Mesendoderm (in vitro differentiated cells): ENCODE data around the gene IFNA13.
A peak's percentile ranks its signal among the peaks of the same experiment; 100 is the strongest.

Experiments used
- DNase-seq: peaks from one replicate; pipeline ENCODE4 v3.0.0; 2013
- H2AK5ac ChIP-seq: 2 replicates; pipeline ENCODE4 v1.6.1; 2013; ENCODE audit warnings: low read length, inconsistent platforms
- H2BK120ac ChIP-seq: 2 replicates; pipeline ENCODE4 v1.6.1; 2013; ENCODE audit warnings: low read depth, mild to moderate bottlenecking, low read length, moderate library complexity, mixed read lengths
- H2BK15ac ChIP-seq: replicated peaks from 2 replicates; pipeline ENCODE4 v1.6.1; 2013; ENCODE audit warnings: low read depth, mild to moderate bottlenecking, moderate library complexity
- H2BK5ac ChIP-seq: 2 replicates; pipeline ENCODE4 v1.6.1; 2013; ENCODE audit warnings: low read length, inconsistent platforms
- H3K18ac ChIP-seq: 2 replicates; pipeline ENCODE4 v1.6.1; 2013; ENCODE audit warnings: mild to moderate bottlenecking, low read length, mixed read lengths
- H3K23ac ChIP-seq: one replicate; pipeline ENCODE4 v1.6.1; 2013; ENCODE audit warnings: low read length
- H3K27ac ChIP-seq: 2 replicates; pipeline ENCODE4 v1.5.1; 2013; ENCODE audit warnings: low read depth, mild to moderate bottlenecking, inconsistent platforms, low read length, moderate library complexity
- H3K27me3 ChIP-seq: 2 replicates; pipeline ENCODE4 v1.6.1; 2013; ENCODE audit warnings: low read length, control low read depth, mild to moderate bottlenecking, inconsistent platforms; ENCODE audit not compliant: insufficient read depth, poor library complexity
- H3K36me3 ChIP-seq: 2 replicates; pipeline ENCODE4 v1.6.1; 2013; ENCODE audit warnings: low read length, inconsistent platforms; ENCODE audit not compliant: control insufficient read depth, insufficient read depth
- H3K4ac ChIP-seq: one replicate; pipeline ENCODE4 v1.6.1; 2013; ENCODE audit warnings: low read depth, mild to moderate bottlenecking, low read length, moderate library complexity
- H3K4me1 ChIP-seq: 2 replicates; pipeline ENCODE4 v1.6.1; 2013; ENCODE audit warnings: low read depth, low read length, inconsistent platforms; ENCODE audit not compliant: control insufficient read depth
- H3K4me2 ChIP-seq: 2 replicates; pipeline ENCODE4 v1.6.1; 2013; ENCODE audit warnings: low read length
- H3K4me3 ChIP-seq: 2 replicates; pipeline ENCODE4 v1.5.1; 2013; ENCODE audit warnings: mild to moderate bottlenecking, low read length
- H3K56ac ChIP-seq: one replicate; pipeline ENCODE4 v1.6.1; 2013; ENCODE audit warnings: low read length
- H3K79me1 ChIP-seq: 2 replicates; pipeline ENCODE4 v1.6.1; 2013; ENCODE audit warnings: low read length, inconsistent platforms
- H3K79me2 ChIP-seq: 2 replicates; pipeline ENCODE4 v1.6.1; 2013; ENCODE audit warnings: mild to moderate bottlenecking, low read length; ENCODE audit not compliant: control insufficient read depth, insufficient read depth
- H3K9ac ChIP-seq: 2 replicates; pipeline ENCODE4 v1.6.1; 2013; ENCODE audit warnings: low read length, inconsistent platforms
- H4K5ac ChIP-seq: one replicate; pipeline ENCODE4 v1.6.1; 2013; ENCODE audit warnings: low read length
- H4K8ac ChIP-seq: one replicate; pipeline ENCODE4 v1.6.1; 2013; ENCODE audit warnings: low read depth, mild to moderate bottlenecking, control low read depth, low read length, moderate library complexity
- WGBS: extraction: QIAGEN DNeasy Blood & Tissue Kit; methylation state at CpG from one replicate; pipeline ENCODE4 v1.1.7; 2013; ENCODE audit warnings: low lambda C conversion rate, missing lambda C conversion rate; ENCODE audit not compliant: insufficient coverage; ENCODE audit errors: extremely low coverage; 5-methylcytosine and 5-hydroxymethylcytosine counted together

IFNA13 gene

GRCh38 chr9:21320465-21320864, 47.4 kb downstream of the IFNA13 start:
- Histone ChIP-seq H4K5ac (no peak overlapping the region), H3K27ac (no peak overlapping the region), H3K9ac (no peak overlapping the region), H3K4ac (no peak overlapping the region), H2BK5ac (no peak overlapping the region), H3K36me3 (no peaks in the 10 kb centered on the region), H3K18ac (no peak overlapping the region), H2BK15ac (no peak overlapping the region), H4K8ac (no peak overlapping the region), H3K79me2 (no peaks in the 10 kb centered on the region), H3K56ac (no peak overlapping the region), H3K27me3 (no peaks in the 10 kb centered on the region), H2BK120ac (no peak overlapping the region), H3K23ac (no peak overlapping the region), H3K4me1 (no peaks in the 10 kb centered on the region), H3K79me1 (no peaks in the 10 kb centered on the region), H3K4me3 (no peak overlapping the region), H2AK5ac (no peak overlapping the region), H3K4me2 (no peak overlapping the region)
- WGBS: no CpG with 5 or more reads among the region's 2 CpGs
- no peak for DNase-seq

- Histone ChIP-seq H3K4me1 (no peaks in the 10 kb centered on the region), H3K27me3 (no peaks in the 10 kb centered on the region), H3K4ac (no peak overlapping the region), H4K5ac (no peak overlapping the region), H3K18ac (no peak overlapping the region), H2BK5ac (no peak overlapping the region), H3K27ac (no peak overlapping the region), H3K4me2 (no peak overlapping the region), H2BK15ac (no peak overlapping the region), H2BK120ac (no peak overlapping the region), H3K56ac (no peak overlapping the region), H3K4me3 (no peak overlapping the region), H3K79me1 (no peaks in the 10 kb centered on the region), H4K8ac (no peak overlapping the region), H3K9ac (no peak overlapping the region), H3K23ac (no peak overlapping the region), H3K36me3 (no peaks in the 10 kb centered on the region), H3K79me2 (no peaks in the 10 kb centered on the region), H2AK5ac (no peak overlapping the region)
- no CpG with 5 or more reads among the region's 7 CpGs for WGBS
- DNase-seq: peak; percentile 41
Measured at GRCh38 chr9:21317956-21318923, 49.6 kb downstream of the IFNA13 start.
